SK-N-MC (cell line): ENCODE data around the gene CCDC197.

Experiments
- EZH2 ChIP-seq: fragments of 200-600 bp; sonication (generic); IDR thresholded peaks from one replicate; pipeline ENCODE4 v1.6.1; 2017; ENCODE audit warnings: antibody characterized with exemption
- POLR2AphosphoS5 ChIP-seq: IDR thresholded peaks from 2 replicates; pipeline ENCODE4 v1.6.1; 2012; ENCODE audit warnings: mild to moderate bottlenecking, low read depth, low read length, borderline replicate concordance

- TF ChIP-seq EZH2, result no peak
- no peak for TF ChIP-seq POLR2AphosphoS5
Measured at GRCh38 chr14:93962701-93963601, 34.1 kb upstream of the CCDC197 start.
